Measurements from ENCODE around the gene ZNF836. TPM values are rescaled to one million over a fixed set of nuclear protein-coding genes. Genes with fewer than 3 reads are reported as not detected.

The ZNF836 gene
- total RNA-seq, 1 donor from 2014 or later: 10.6 TPM

Small RNA genes within 50 kb of the gene (small RNA-seq; reads per million reads assigned to genes)
- gene RPL37P23 (ENCODE audit: low replicate concordance): not detected

Other genes starting within 250 kb of the ZNF836 start
- 8.5 TPM for gene ZNF613, start 244.1 kb downstream of the ZNF836 start, total RNA-seq
- 8.7 TPM for gene ZNF350, start 184.8 kb downstream of the ZNF836 start, total RNA-seq
- 19.5 TPM for gene ZNF615, start 163.4 kb downstream of the ZNF836 start, total RNA-seq
- gene ZNF614, start 143.2 kb downstream of the ZNF836 start, total RNA-seq: 11.1 TPM
- 14.9 TPM for gene ZNF432, start 122.8 kb downstream of the ZNF836 start, total RNA-seq
- 26.3 TPM for gene ZNF841, start 75.9 kb downstream of the ZNF836 start, total RNA-seq
- gene ZNF616, start 31.7 kb downstream of the ZNF836 start, total RNA-seq: 12.8 TPM
- 193 TPM for gene PPP2R1A, start 18.4 kb upstream of the ZNF836 start, total RNA-seq
- 19.9 TPM for gene ZNF766, start 98.0 kb upstream of the ZNF836 start, total RNA-seq
- gene ZNF480, start 125.5 kb upstream of the ZNF836 start, total RNA-seq: 7.2 TPM
- 8.9 TPM for gene ZNF610, start 164.6 kb upstream of the ZNF836 start, total RNA-seq
- gene ZNF880, start 198.3 kb upstream of the ZNF836 start, total RNA-seq: 27.4 TPM
- 28.6 TPM for gene ZNF528, start 226.2 kb upstream of the ZNF836 start, total RNA-seq

Measured in tongue (tissue), 2 donors.